Measurements from ENCODE around the gene SAFB2. TPM values are rescaled to one million over a fixed set of nuclear protein-coding genes. Genes with fewer than 3 reads are reported as not detected.

Gene SAFB2
- total RNA-seq, 1 donor: 39.7 TPM

GRCh38 chr19:5637971-5638370 is 15.4 kb upstream of the SAFB2 start:
- no peak for TF ChIP-seq CTCF (IDR thresholded peaks at IDR 0.05; ENCODE audit: insufficient read depth, low read depth, low read length)
- DNase-seq (ENCODE audit: low read depth): peak; percentile 46
- no peak overlapping the region for H3K4me3 ChIP-seq (ENCODE audit: low read depth, low read length)

- no peak for DNase-seq (ENCODE audit: low read depth)
- no peak overlapping the region for H3K4me3 ChIP-seq (ENCODE audit: low read depth, low read length)
- TF ChIP-seq CTCF (IDR thresholded peaks at IDR 0.05; ENCODE audit: insufficient read depth, low read depth, low read length): no peak
These were observed 12.9 kb upstream of the SAFB2 start for GRCh38 chr19:5635427-5635826.

- peak; percentile 51 for DNase-seq (ENCODE audit: low read depth)
- TF ChIP-seq CTCF (IDR thresholded peaks at IDR 0.05; ENCODE audit: insufficient read depth, low read depth, low read length): no peak
These were observed 10.1 kb upstream of the SAFB2 start for GRCh38 chr19:5632657-5633056.

GRCh38 chr19:5632241-5632612 is 9.7 kb upstream of the SAFB2 start:
- H3K4me3 ChIP-seq (ENCODE audit: low read depth, low read length): no peak overlapping the region
- DNase-seq (ENCODE audit: low read depth): peak; percentile 26
- TF ChIP-seq CTCF (IDR thresholded peaks at IDR 0.05; ENCODE audit: insufficient read depth, low read depth, low read length): no peak

More at GRCh38 chr19:5632657-5633056, 10.1 kb upstream of the SAFB2 start:
- H3K4me3 ChIP-seq (ENCODE audit: low read depth, low read length): no peak overlapping the region

GRCh38 chr19:5631567-5632240 is 9.1 kb upstream of the SAFB2 start:
- no peak for TF ChIP-seq CTCF (IDR thresholded peaks at IDR 0.05; ENCODE audit: insufficient read depth, low read depth, low read length)
- DNase-seq (ENCODE audit: low read depth): peak; percentile 70
- H3K4me3 ChIP-seq (ENCODE audit: low read depth, low read length): no peak overlapping the region

- no peak overlapping the region for H3K4me3 ChIP-seq (ENCODE audit: low read depth, low read length)
- TF ChIP-seq CTCF (IDR thresholded peaks at IDR 0.05; ENCODE audit: insufficient read depth, low read depth, low read length): no peak
- DNase-seq (ENCODE audit: low read depth): no peak
These were observed 6.4 kb upstream of the SAFB2 start for GRCh38 chr19:5628919-5629481.
